DND-41 (cell line): Measurements from ENCODE around the gene MSANTD1.

Experiments
- EZH2 ChIP-seq: IDR thresholded peaks from 3 replicates; pipeline ENCODE4 v1.6.1; 2012; ENCODE audit warnings: borderline replicate concordance, low read depth, mild to moderate bottlenecking, moderate library complexity, low read length, inconsistent platforms; ENCODE audit not compliant: severe bottlenecking
- TF ChIP-seq, protein P1 (sequence below): IDR thresholded peaks from 2 replicates; pipeline ENCODE4 v1.5.1; 2012; ENCODE audit warnings: borderline replicate concordance, low read length, moderate library complexity, mild to moderate bottlenecking; ENCODE audit not compliant: poor library complexity, severe bottlenecking; ENCODE audit errors: extremely low read depth

DNA sequence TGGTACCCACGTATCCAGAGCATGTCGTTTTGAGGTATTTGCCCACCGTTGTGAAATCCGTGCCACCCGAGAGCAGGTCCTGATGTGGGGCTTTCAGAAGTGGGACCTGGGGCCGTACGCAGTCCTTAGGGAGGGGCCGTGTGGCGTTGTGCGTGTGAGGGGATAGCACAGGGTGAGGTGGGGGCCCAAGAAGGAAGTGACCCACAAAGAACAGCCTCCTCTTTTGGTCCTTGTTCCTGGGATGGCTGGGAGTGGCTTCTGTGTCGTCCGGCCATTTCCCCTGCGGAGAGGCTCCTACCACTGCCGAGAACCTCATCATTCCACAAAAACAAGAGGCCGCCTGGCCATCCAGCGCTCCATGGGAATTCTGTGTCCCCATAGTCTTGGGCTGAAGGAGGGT lies 17.0 kb upstream of the MSANTD1 start:
- TF ChIP-seq, protein P1, sequence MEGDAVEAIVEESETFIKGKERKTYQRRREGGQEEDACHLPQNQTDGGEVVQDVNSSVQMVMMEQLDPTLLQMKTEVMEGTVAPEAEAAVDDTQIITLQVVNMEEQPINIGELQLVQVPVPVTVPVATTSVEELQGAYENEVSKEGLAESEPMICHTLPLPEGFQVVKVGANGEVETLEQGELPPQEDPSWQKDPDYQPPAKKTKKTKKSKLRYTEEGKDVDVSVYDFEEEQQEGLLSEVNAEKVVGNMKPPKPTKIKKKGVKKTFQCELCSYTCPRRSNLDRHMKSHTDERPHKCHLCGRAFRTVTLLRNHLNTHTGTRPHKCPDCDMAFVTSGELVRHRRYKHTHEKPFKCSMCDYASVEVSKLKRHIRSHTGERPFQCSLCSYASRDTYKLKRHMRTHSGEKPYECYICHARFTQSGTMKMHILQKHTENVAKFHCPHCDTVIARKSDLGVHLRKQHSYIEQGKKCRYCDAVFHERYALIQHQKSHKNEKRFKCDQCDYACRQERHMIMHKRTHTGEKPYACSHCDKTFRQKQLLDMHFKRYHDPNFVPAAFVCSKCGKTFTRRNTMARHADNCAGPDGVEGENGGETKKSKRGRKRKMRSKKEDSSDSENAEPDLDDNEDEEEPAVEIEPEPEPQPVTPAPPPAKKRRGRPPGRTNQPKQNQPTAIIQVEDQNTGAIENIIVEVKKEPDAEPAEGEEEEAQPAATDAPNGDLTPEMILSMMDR = no peak
- TF ChIP-seq EZH2 = no peak
